Mesothelial cell of epicardium (in vitro differentiated cells): ENCODE measurements around the gene SLC36A1. TPM values are rescaled to one million over a fixed set of nuclear protein-coding genes. Genes with fewer than 3 reads are reported as not detected.

Source experiments
- DNase-seq, 2 experiments: peaks; one replicate each; pipeline ENCODE4 v3.0.0; 2021; ENCODE audit warnings: low spot score in 2 of 2; ENCODE audit not compliant: unreplicated experiment in 2 of 2
- H3K27ac Mint-ChIP-seq: 2 replicates; pipeline ENCODE4 v1.8.0; 2021; ENCODE audit warnings: mixed read lengths
- H3K27me3 Mint-ChIP-seq: 2 replicates; pipeline ENCODE4 v1.8.0; 2021; ENCODE audit warnings: low read depth, mixed read lengths
- H3K36me3 Mint-ChIP-seq: 2 replicates; pipeline ENCODE4 v1.8.0; 2021; ENCODE audit warnings: mixed read lengths
- H3K4me1 Mint-ChIP-seq: 2 replicates; pipeline ENCODE4 v1.8.0; 2021; ENCODE audit warnings: mixed read lengths
- H3K4me3 Mint-ChIP-seq: 2 replicates; pipeline ENCODE4 v1.8.0; 2021; ENCODE audit warnings: mild to moderate bottlenecking, moderate library complexity, mixed read lengths
- H3K9me3 Mint-ChIP-seq: 2 replicates; pipeline ENCODE4 v1.8.0; 2021; ENCODE audit warnings: mixed read lengths
- total RNA-seq: library from RNA; stranded (reverse); gene quantifications from 3 replicates; pipeline ENCODE4 v1.2.1, GENCODE V29; 2021
- TF ChIP-seq, protein P1 (sequence below): fragments of 200-600 bp; sonication (generic); IDR thresholded peaks from one replicate; pipeline ENCODE4 v1.5.0; 2021; ENCODE audit warnings: antibody characterized with exemption; ENCODE audit not compliant: unreplicated experiment

The SLC36A1 gene
- total RNA-seq, 1 donor from 2014 or later, result 14.7 TPM

DNA sequence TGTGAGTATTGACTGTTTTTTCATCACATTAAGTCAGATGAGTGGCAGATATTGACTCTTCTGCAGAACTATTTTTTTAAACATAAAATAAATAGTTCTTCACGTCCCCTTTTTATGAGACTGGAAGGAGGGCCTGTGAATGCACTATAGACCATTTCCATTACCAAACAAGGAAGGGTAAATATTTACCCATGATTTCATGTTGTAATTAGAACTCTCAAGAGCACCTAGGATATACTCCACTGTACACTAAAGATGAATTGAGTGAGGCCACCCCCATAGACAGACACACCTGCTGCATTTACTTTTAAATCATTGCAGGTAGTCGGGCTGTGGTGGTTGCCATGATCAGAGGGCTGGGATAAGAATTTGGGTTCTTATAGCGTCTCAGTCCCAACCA is 22.6 kb downstream of the SLC36A1 start:
- TF ChIP-seq, protein P1, sequence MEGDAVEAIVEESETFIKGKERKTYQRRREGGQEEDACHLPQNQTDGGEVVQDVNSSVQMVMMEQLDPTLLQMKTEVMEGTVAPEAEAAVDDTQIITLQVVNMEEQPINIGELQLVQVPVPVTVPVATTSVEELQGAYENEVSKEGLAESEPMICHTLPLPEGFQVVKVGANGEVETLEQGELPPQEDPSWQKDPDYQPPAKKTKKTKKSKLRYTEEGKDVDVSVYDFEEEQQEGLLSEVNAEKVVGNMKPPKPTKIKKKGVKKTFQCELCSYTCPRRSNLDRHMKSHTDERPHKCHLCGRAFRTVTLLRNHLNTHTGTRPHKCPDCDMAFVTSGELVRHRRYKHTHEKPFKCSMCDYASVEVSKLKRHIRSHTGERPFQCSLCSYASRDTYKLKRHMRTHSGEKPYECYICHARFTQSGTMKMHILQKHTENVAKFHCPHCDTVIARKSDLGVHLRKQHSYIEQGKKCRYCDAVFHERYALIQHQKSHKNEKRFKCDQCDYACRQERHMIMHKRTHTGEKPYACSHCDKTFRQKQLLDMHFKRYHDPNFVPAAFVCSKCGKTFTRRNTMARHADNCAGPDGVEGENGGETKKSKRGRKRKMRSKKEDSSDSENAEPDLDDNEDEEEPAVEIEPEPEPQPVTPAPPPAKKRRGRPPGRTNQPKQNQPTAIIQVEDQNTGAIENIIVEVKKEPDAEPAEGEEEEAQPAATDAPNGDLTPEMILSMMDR, result no peak
- Mint-ChIP-seq H3K4me3 (no peak overlapping the region), H3K36me3 (peaks cover 25% of the 10 kb centered on the region), H3K4me1 (no peaks in the 10 kb centered on the region), H3K9me3 (no peaks in the 10 kb centered on the region), H3K27me3 (no peaks in the 10 kb centered on the region), H3K27ac (no peak overlapping the region)
- DNase-seq, result no peak

DNA sequence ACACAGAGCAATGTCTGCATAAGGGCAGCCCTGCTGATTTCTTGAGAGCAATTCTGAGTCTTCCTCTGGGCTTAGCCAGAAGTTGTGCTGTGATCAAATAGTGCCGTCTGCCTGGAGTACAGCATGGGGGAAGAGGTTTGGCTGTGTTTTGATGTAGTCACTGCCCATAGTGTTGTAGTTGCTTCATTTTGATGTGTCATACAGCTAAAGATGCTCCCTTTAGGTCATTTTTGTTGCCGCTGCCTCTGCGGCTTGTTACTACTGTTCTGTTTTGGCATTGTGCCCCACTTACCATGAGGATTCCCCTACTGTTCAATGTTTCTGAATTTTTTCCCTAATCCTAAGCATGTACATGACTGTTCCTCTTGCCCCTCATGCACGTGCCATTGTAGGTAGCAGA is 23.0 kb downstream of the SLC36A1 start:
- TF ChIP-seq, protein P1, result no peak
- no peaks in the 10 kb centered on the region for H3K27me3 Mint-ChIP-seq
- H3K27ac Mint-ChIP-seq, result no peak overlapping the region
- DNase-seq, result no peak
- H3K9me3 Mint-ChIP-seq, result no peaks in the 10 kb centered on the region
- H3K36me3 Mint-ChIP-seq, result peaks cover 22% of the 10 kb centered on the region
- H3K4me3 Mint-ChIP-seq, result no peak overlapping the region
- H3K4me1 Mint-ChIP-seq, result no peaks in the 10 kb centered on the region

DNA sequence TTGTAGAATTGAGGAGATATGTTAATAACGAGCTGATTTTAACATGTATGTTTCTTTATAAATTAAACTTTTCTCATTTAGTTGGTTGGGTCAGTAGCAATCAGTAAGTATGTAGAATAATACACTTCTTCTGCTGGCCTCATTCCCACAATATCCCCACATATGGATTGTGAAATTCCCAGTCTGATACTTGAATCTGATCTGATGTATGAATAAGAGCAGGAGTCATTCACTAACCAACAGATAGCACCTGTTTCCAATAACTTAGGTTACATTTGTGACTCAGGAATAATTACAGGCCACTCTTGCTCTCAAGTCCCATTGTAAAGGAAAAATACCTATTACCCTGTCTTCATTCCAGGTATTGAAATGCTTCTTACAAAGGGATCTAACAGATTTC is 23.9 kb downstream of the SLC36A1 start:
- TF ChIP-seq, protein P1, result no peak
- no peak overlapping the region for H3K27ac Mint-ChIP-seq

DNA sequence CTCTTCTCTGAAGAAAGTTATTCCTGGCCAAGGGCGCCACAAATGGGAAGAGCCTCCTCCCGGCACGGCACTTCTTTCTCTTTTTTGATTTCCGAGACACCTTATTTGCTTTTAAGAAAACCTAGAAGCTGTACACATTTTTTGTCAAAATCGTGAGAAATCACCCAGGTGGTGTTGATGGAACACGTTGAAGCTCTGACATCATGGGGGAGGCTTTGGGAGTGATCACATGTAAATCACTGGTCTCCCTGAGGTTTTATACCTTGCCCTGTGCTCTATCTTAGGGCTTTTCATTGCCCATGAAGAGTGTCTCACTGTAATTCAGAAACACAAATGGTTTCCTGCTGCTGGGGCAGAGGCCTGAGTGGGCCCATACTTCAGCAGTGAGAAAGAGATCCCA is 27.4 kb downstream of the SLC36A1 start:
- Mint-ChIP-seq H3K4me1 (no peaks in the 10 kb centered on the region), H3K27me3 (no peaks in the 10 kb centered on the region), H3K9me3 (no peaks in the 10 kb centered on the region), H3K27ac (no peak overlapping the region), H3K4me3 (no peak overlapping the region), H3K36me3 (peaks cover 13% of the 10 kb centered on the region)
- DNase-seq, result no peak
- TF ChIP-seq, protein P1, result no peak

More for the DNA sequence above, 23.9 kb downstream of the SLC36A1 start:
- no peak for DNase-seq
- Mint-ChIP-seq H3K4me3 (no peak overlapping the region), H3K4me1 (no peaks in the 10 kb centered on the region), H3K9me3 (no peaks in the 10 kb centered on the region), H3K36me3 (peaks cover 14% of the 10 kb centered on the region), H3K27me3 (no peaks in the 10 kb centered on the region)

DNA sequence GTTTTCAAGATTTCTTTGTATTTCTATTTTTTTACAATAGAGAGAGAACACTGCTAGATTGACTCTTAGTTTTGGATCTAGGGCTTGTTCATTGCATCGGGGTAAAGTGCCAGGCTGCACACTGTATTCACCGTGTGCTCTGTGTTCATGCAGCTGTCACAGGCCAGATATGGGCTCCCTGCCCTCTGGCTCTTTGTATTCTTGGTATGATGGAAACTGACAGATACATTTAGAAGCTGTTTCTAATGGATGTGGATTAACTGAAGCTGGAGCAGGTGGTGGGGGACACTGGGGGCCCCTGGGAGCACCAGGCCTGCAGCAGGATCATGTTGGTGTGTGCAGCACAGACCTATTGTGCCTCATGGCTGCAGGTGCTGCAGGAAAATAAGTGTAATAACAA is 28.0 kb downstream of the SLC36A1 start:
- Mint-ChIP-seq H3K27me3 (no peaks in the 10 kb centered on the region), H3K4me3 (no peak overlapping the region), H3K36me3 (peaks cover 13% of the 10 kb centered on the region), H3K9me3 (no peaks in the 10 kb centered on the region), H3K4me1 (peaks cover 3% of the 10 kb centered on the region), H3K27ac (no peak overlapping the region)
- TF ChIP-seq, protein P1, result no peak
- DNase-seq, result no peak

DNA sequence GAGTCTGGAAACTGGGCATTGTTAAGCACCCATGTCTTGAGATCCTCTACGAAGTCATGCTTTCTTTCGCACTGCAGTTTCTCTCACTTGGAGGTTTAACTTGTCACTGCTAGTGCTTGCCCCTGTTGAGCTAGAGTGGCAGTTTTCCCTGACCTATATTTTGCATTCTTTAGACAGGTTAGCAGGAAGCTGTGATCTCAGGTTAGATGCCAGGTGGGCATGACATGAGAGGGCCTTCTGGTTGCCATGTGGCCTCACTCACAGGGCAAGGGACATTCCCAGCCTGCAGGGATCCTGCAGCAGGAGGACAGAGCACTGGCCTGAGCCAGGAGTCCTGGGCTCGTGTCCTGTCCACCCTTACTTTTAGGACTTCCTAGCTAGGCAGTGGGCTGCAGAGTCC is 28.6 kb downstream of the SLC36A1 start:
- no peak for DNase-seq
- H3K9me3 Mint-ChIP-seq, result no peaks in the 10 kb centered on the region
- no peak overlapping the region for H3K4me3 Mint-ChIP-seq
- peaks cover 13% of the 10 kb centered on the region for H3K36me3 Mint-ChIP-seq
- H3K4me1 Mint-ChIP-seq, result peaks cover 8% of the 10 kb centered on the region
- H3K27ac Mint-ChIP-seq, result no peak overlapping the region
- no peaks in the 10 kb centered on the region for H3K27me3 Mint-ChIP-seq
- TF ChIP-seq, protein P1, result no peak
